Kidney (tissue), 14 donors: ENCODE data around the gene CHMP5. TPM values are rescaled to one million over a fixed set of nuclear protein-coding genes. Genes with fewer than 3 reads are reported as not detected.

ENCODE experiments used
- DNase-seq, 5 donors: peaks; one replicate each; pipeline ENCODE4 v3.0.0-alpha.2; 2013 to 2020
- FAIRE-seq: peaks from 2 replicates; lab custom pipeline; 2012; peaks lifted over from hg19 to GRCh38; lab: Jason Lieb, UNC
- H3K27ac ChIP-seq, 2 donors: one replicate each; pipeline ENCODE4 v1.7.0; 2013; ENCODE audit warnings: low read depth in 2 of 2, low read length in 2 of 2, inconsistent platforms in 1 of 2
- H3K27me3 ChIP-seq: one replicate; pipeline ENCODE4 v1.7.1; 2013; ENCODE audit warnings: low read length, inconsistent platforms; ENCODE audit not compliant: control insufficient read depth, insufficient read depth
- H3K36me3 ChIP-seq, 3 donors: one replicate each; pipeline versions ENCODE4 v1.7.0 to v1.7.1; 2013; ENCODE audit warnings: low read length in 3 of 3, control low read depth in 1 of 3, inconsistent platforms in 1 of 3; ENCODE audit not compliant: insufficient read depth in 3 of 3, control insufficient read depth in 2 of 3
- H3K4me1 ChIP-seq, 3 donors: one replicate each; pipeline versions ENCODE4 v1.7.0 to v1.7.1; 2013; ENCODE audit warnings: low read length in 3 of 3, inconsistent platforms in 1 of 3, low read depth in 1 of 3; ENCODE audit not compliant: control insufficient read depth in 2 of 3, insufficient read depth in 2 of 3
- H3K4me3 ChIP-seq, 3 donors: one replicate each; pipeline versions ENCODE4 v1.7.0 to v1.8.1; 2013; ENCODE audit warnings: low read length in 3 of 3, control low read depth in 1 of 3, inconsistent platforms in 1 of 3
- H3K9ac ChIP-seq, 3 donors: one replicate each; pipeline versions ENCODE4 v1.7.0 to v1.7.1; 2013; ENCODE audit warnings: low read length in 3 of 3, control low read depth in 1 of 3, inconsistent platforms in 1 of 3
- H3K9me3 ChIP-seq, 3 donors: one replicate each; pipeline versions ENCODE4 v1.7.0 to v1.7.1; 2013; ENCODE audit warnings: low read length in 3 of 3, control low read depth in 1 of 3, inconsistent platforms in 1 of 3; ENCODE audit not compliant: control insufficient read depth in 2 of 3, insufficient read depth in 1 of 3
- CTCF ChIP-seq: IDR thresholded peaks from 3 replicates; pipeline ENCODE4 v1.5.1; 2012; ENCODE audit warnings: mild to moderate bottlenecking, moderate library complexity, borderline replicate concordance; ENCODE audit not compliant: insufficient read depth; ENCODE audit errors: extremely low read depth
- intact Hi-C: fragments of 100-400 bp; cut with DNase I; formaldehyde crosslinking; loops from one replicate; pipeline ENCODE4 v1.11.1; 2022
- polyA plus RNA-seq: library from polyadenylated mRNA; stranded (reverse); fragments of 350-450 nt; fragmentation: Illumina TruSeq; extraction: RNeasy Lipid Tissue Mini Kit (QIAGEN cat#74804); gene quantifications from one replicate; pipeline ENCODE4 v1.2.3, GENCODE V29; 2014; ENCODE audit warnings: low read depth, low replicate concordance; ENCODE audit not compliant: insufficient read depth
- total RNA-seq: library from RNA; stranded (reverse); fragmentation: NEBNext Ultra II Directional; extraction: Animal tissue kit (Norgen Biotek cat#: 25700); gene quantifications from one replicate; pipeline ENCODE4 v1.2.1, GENCODE V29; 2021
- donor health status: control.
- donor health status: control.
- donor health status: control.
- donor health status: control.
- donor health status: control.
- donor health status: DM: yes; HTN: yes; CAD: no.
- donor health status: Normal renal cell carcinoma (clear cell type).

The CHMP5 gene
- total and polyA plus RNA-seq, 2 donors from 2014 or later, result 65.2 to 100 TPM

- no peak overlapping the region for H3K27ac ChIP-seq
- H3K27me3 ChIP-seq, result no peaks in the 10 kb centered on the region
- H3K4me3 ChIP-seq, result no peak overlapping the region
- no peak for DNase-seq
- no peak for FAIRE-seq
- TF ChIP-seq CTCF, result no peak
- intact Hi-C loops, result no loop called here
- H3K9me3 ChIP-seq, result no peaks in the 10 kb centered on the region
- H3K36me3 ChIP-seq, result no peaks in the 10 kb centered on the region
- no peak overlapping the region for H3K9ac ChIP-seq
- peaks cover 0 to 12% (median 3%) of the 10 kb centered on the region in 3 donors for H3K4me1 ChIP-seq
Observed at GRCh38 chr9:33221568-33221884, 43.3 kb upstream of the CHMP5 start.

- Histone ChIP-seq H3K27ac (no peak overlapping the region), H3K4me1 (peaks cover 0 to 12% (median 3%) of the 10 kb centered on the region in 3 donors), H3K36me3 (no peaks in the 10 kb centered on the region), H3K9me3 (no peaks in the 10 kb centered on the region), H3K4me3 (no peak overlapping the region), H3K9ac (no peak overlapping the region), H3K27me3 (no peaks in the 10 kb centered on the region)
- intact Hi-C loops, result no loop called here
- DNase-seq (no peak), FAIRE-seq (no peak)
- TF ChIP-seq CTCF, result no peak
Observed at GRCh38 chr9:33222031-33222430, 42.8 kb upstream of the CHMP5 start.

GRCh38 chr9:33223696-33224095 lies 41.2 kb upstream of the CHMP5 start:
- intact Hi-C loops, result no loop called here

More at GRCh38 chr9:33223696-33224095, 41.2 kb upstream of the CHMP5 start:
- no peak for FAIRE-seq
- Histone ChIP-seq H3K4me3 (no peak overlapping the region), H3K4me1 (peaks cover 0 to 12% (median 3%) of the 10 kb centered on the region in 3 donors), H3K27me3 (no peaks in the 10 kb centered on the region), H3K36me3 (no peaks in the 10 kb centered on the region), H3K9me3 (no peaks in the 10 kb centered on the region), H3K27ac (no peak overlapping the region), H3K9ac (no peak overlapping the region)
- no peak for TF ChIP-seq CTCF
- DNase-seq, result no peak
